GM12873 (cell line): ENCODE results near the gene CYB561D2.

Experiments
- TF ChIP-seq, protein P1 (sequence below): IDR thresholded peaks from 2 replicates; pipeline ENCODE4 v1.5.1; 2012; ENCODE audit warnings: low read depth, mild to moderate bottlenecking, moderate library complexity, low read length, control low read depth; ENCODE audit not compliant: insufficient read depth; ENCODE audit errors: missing control alignments

Gene CYB561D2

GRCh38 chr3:50347187-50347813, 3.4 kb upstream of the CYB561D2 start:
- TF ChIP-seq, protein P1, sequence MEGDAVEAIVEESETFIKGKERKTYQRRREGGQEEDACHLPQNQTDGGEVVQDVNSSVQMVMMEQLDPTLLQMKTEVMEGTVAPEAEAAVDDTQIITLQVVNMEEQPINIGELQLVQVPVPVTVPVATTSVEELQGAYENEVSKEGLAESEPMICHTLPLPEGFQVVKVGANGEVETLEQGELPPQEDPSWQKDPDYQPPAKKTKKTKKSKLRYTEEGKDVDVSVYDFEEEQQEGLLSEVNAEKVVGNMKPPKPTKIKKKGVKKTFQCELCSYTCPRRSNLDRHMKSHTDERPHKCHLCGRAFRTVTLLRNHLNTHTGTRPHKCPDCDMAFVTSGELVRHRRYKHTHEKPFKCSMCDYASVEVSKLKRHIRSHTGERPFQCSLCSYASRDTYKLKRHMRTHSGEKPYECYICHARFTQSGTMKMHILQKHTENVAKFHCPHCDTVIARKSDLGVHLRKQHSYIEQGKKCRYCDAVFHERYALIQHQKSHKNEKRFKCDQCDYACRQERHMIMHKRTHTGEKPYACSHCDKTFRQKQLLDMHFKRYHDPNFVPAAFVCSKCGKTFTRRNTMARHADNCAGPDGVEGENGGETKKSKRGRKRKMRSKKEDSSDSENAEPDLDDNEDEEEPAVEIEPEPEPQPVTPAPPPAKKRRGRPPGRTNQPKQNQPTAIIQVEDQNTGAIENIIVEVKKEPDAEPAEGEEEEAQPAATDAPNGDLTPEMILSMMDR: peak; percentile 65

GRCh38 chr3:50350213-50350526, 492 bp upstream of the CYB561D2 start:
- TF ChIP-seq, protein P1: no peak

- TF ChIP-seq, protein P1: no peak
Observed at GRCh38 chr3:50351323-50351697, 648 bp downstream of the CYB561D2 start.

GRCh38 chr3:50352781-50353180, 2.1 kb downstream of the CYB561D2 start:
- TF ChIP-seq, protein P1: peak; percentile 26

DNA sequence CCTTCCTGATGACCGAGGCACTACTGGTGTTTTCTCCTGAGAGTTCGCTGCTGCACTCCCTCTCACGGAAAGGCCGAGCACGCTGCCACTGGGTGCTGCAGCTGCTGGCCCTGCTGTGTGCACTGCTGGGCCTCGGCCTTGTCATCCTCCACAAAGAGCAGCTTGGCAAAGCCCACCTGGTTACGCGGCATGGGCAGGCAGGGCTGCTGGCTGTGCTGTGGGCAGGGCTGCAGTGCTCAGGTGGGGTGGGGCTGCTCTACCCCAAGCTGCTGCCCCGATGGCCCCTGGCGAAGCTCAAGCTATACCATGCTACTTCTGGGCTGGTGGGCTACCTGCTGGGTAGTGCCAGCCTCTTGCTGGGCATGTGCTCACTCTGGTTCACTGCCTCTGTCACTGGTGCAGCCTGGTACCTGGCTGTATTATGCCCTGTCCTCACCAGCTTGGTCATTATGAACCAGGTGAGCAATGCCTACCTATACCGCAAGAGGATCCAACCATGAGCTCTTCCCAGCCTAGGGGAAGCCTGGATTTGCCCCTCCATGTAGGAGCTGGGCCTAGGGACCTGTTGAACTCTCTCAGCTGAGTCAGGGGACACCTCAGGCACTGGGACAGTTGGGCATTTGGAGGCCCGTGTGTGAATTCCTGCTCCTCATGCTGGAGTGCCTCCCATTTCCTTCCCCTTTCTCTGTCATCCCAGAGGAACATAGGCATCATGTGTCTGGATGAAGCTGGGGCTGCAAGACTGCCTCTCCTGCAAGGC, 2.8 kb downstream of the CYB561D2 start:
- TF ChIP-seq, protein P1: no peak

GRCh38 chr3:50354186-50354764, 3.6 kb downstream of the CYB561D2 start:
- TF ChIP-seq, protein P1: no peak

- TF ChIP-seq, protein P1: no peak
Observed at GRCh38 chr3:50354850-50355249, 4.2 kb downstream of the CYB561D2 start.
